Measurements from ENCODE around the gene SMARCAD1. TPM values are rescaled to one million over a fixed set of nuclear protein-coding genes. Genes with fewer than 3 reads are reported as not detected.

SMARCAD1 gene
- total RNA-seq, 4 donors from 2014 or later: 13.2 to 26.7 (median 20.8) TPM

DNA sequence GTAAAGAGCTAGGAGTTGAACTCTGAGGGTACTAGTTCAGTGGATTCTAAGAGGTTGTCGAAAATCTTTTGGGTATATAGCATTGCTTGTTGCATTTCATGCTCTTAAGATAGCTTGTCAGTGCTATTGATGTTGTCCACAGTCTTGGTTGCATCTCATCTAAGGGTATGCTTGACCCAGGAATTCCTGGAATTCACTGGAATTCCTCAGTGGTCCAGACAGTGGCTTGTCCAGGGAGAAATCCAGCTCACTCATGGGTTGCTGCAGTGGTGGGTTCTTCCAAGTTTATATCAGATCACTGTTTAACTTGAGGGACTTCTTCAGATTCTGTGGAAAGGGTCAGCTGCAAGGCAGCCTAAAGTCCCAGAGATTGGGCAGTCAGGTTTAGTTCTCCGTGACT is 29.8 kb upstream of the SMARCAD1 start:
- Histone ChIP-seq H3K36me3 (no peaks in the 10 kb centered on the region), H3K9me3 (no peaks in the 10 kb centered on the region), H3K4me3 (no peak overlapping the region), H3K4me1 (no peaks in the 10 kb centered on the region), H3K27ac (no peak overlapping the region), H3K27me3 (no peaks in the 10 kb centered on the region)
- intact Hi-C loops (cut with DNase I): no loop called here
- no peak for DNase-seq
- 86 to 94% methylated on average over 1 to 2 of the region's 2 CpGs for WGBS, 2 donors
- TF ChIP-seq, protein P1, sequence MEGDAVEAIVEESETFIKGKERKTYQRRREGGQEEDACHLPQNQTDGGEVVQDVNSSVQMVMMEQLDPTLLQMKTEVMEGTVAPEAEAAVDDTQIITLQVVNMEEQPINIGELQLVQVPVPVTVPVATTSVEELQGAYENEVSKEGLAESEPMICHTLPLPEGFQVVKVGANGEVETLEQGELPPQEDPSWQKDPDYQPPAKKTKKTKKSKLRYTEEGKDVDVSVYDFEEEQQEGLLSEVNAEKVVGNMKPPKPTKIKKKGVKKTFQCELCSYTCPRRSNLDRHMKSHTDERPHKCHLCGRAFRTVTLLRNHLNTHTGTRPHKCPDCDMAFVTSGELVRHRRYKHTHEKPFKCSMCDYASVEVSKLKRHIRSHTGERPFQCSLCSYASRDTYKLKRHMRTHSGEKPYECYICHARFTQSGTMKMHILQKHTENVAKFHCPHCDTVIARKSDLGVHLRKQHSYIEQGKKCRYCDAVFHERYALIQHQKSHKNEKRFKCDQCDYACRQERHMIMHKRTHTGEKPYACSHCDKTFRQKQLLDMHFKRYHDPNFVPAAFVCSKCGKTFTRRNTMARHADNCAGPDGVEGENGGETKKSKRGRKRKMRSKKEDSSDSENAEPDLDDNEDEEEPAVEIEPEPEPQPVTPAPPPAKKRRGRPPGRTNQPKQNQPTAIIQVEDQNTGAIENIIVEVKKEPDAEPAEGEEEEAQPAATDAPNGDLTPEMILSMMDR (IDR thresholded peaks at IDR 0.05): no peak
- TF ChIP-seq POLR2A (IDR thresholded peaks at IDR 0.05): no peak

DNA sequence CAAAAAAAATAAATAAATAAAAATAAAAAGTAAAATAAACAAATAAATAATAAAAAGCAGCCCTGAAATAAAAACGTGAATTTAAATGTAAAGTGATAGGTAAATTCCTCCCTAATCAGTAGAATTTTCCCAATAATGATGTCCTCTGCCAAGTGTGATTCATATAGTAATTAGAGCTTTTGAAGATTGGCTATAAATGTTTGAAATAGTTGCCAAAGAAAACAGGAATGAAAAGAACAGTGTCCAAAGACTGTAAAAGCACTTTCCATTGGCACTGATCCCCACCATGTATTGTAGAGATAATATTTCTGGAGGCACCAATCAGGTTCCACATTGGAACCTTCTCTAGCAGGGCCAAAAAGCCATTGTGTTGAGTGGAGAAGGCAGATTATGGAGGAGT is 25.9 kb upstream of the SMARCAD1 start:
- Histone ChIP-seq H3K4me3 (no peak overlapping the region), H3K27me3 (no peaks in the 10 kb centered on the region), H3K4me1 (no peaks in the 10 kb centered on the region), H3K9me3 (no peaks in the 10 kb centered on the region), H3K36me3 (no peaks in the 10 kb centered on the region), H3K27ac (no peak overlapping the region)
- intact Hi-C loops (cut with DNase I): no loop called here
- no peak for DNase-seq
- WGBS, 2 donors: 13 to 62% methylated on average over 1 of the region's 1 CpG
- TF ChIP-seq POLR2A (IDR thresholded peaks at IDR 0.05): no peak
- TF ChIP-seq, protein P1 (IDR thresholded peaks at IDR 0.05): no peak

GRCh38 chr4:94202769-94203168 is 4.9 kb upstream of the SMARCAD1 start:
- Histone ChIP-seq H3K27ac (no peak overlapping the region), H3K9me3 (no peaks in the 10 kb centered on the region), H3K4me1 (peaks cover 0 to 7% (median 0%) of the 10 kb centered on the region in 3 donors), H3K27me3 (no peaks in the 10 kb centered on the region), H3K4me3 (no peak overlapping the region), H3K36me3 (no peaks in the 10 kb centered on the region)
- 80 to 86% methylated on average over 3 of the region's 3 CpGs for WGBS, 2 donors
- TF ChIP-seq POLR2A (IDR thresholded peaks at IDR 0.05): no peak
- TF ChIP-seq, protein P1 (IDR thresholded peaks at IDR 0.05): no peak
- intact Hi-C loops (cut with DNase I): no loop called here
- DNase-seq: no peak

DNA sequence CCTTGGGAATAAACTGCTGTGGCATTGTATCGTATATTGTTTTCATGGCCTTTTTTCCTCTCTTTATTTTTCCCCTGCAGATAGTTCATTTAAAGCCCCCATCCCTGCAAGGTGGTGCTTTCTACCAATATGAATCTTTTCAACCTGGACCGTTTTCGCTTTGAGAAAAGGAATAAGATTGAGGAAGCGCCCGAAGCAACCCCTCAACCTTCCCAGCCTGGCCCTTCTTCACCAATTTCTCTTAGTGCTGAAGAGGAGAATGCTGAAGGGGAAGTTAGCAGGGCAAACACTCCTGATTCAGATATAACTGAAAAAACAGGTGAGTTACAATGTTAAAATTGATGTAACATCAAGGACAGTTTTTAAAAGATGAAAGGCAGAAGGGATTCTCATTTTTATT is 601 bp downstream of the SMARCAD1 start:
- Histone ChIP-seq H3K36me3 (peaks cover 0 to 36% (median 6%) of the 10 kb centered on the region in 3 donors), H3K27ac (peak overlapping the region; percentile 86 to 94 (median 90)), H3K27me3 (no peaks in the 10 kb centered on the region), H3K4me1 (peaks cover 0 to 37% (median 15%) of the 10 kb centered on the region in 3 donors), H3K4me3 (peak overlapping the region; percentile 65 to 89 (median 78)), H3K9me3 (no peaks in the 10 kb centered on the region)
- WGBS, 2 donors: 5 to 9% methylated on average over 5 of the region's 5 CpGs
- no peak for TF ChIP-seq POLR2A (IDR thresholded peaks at IDR 0.05)
- TF ChIP-seq, protein P1 (IDR thresholded peaks at IDR 0.05): no peak
- no peak for DNase-seq
- intact Hi-C loops (cut with DNase I): no loop called here

DNA sequence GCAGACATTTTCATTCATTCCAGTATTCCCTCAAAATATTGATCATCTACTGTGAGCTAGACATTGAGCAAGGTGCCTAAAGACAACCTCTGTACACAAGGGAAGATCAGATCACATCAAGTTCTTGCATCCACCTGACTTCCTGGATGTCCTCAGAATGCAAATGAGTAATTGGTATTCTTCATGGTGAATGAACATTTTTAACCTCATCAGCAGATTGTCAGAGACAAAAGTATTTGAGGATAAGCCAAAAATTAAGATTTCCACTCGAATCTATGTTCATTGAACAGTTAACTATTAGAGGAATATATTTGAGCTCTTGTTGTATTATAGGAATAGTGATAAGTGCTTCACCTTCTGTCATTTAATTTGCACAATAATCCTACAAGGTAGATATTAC is 1.3 kb downstream of the SMARCAD1 start:
- Histone ChIP-seq H3K36me3 (peaks cover 0 to 42% (median 6%) of the 10 kb centered on the region in 3 donors), H3K27me3 (no peaks in the 10 kb centered on the region), H3K9me3 (no peaks in the 10 kb centered on the region), H3K4me1 (peaks cover 0 to 37% (median 15%) of the 10 kb centered on the region in 3 donors), H3K27ac (peak overlapping the region in 1 of 4 donors; percentile 91), H3K4me3 (peak overlapping the region in 2 of 4 donors; percentile 65 to 80)
- no peak for TF ChIP-seq POLR2A (IDR thresholded peaks at IDR 0.05)
- TF ChIP-seq, protein P1 (IDR thresholded peaks at IDR 0.05): no peak
- WGBS, 2 donors: 52 to 60% methylated on average over 1 of the region's 1 CpG
- intact Hi-C loops (cut with DNase I): no loop called here
- no peak for DNase-seq
